Forelimb muscle (tissue), 1 donor: ENCODE results near the gene TSC1. TPM values are rescaled to one million over a fixed set of nuclear protein-coding genes. Genes with fewer than 3 reads are reported as not detected.
"Not testable (repeated sequence)": the region's sequence is repeated elsewhere in the genome, so short reads cannot be mapped to it uniquely, and the experiment has no call there.

ENCODE experiments used
- DNase-seq: peaks from one replicate; pipeline ENCODE4 v3.0.0-alpha.2; 2013; ENCODE audit warnings: low read depth
- polyA plus RNA-seq: library from polyadenylated mRNA; unstranded; fragments of 120-200 nt; gene quantifications from one replicate; pipeline ENCODE4 v1.2.1, GENCODE V29; 2013; ENCODE audit not compliant: insufficient read length

The TSC1 gene
- polyA plus RNA-seq, 1 donor, result 27.3 TPM

DNA sequence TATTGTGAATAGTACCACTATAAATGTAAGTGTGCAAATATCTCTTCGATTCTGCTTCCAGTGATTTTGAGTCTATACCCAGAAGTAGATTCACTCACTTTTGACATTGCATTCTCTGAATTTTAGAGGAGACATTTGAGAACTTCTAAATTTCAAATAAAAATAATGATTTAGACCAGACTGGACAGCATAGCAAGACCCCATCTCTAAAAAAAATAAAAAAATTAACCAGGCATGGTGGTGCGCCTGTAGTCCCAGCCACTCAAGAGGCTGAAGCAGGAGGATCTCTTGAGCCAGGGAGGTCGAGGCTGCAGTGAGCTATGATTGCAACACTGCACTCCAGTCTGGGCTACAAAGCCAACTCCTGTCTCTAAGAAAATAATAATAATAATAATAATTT is 32.2 kb upstream of the TSC1 start:
- no peak for DNase-seq

DNA sequence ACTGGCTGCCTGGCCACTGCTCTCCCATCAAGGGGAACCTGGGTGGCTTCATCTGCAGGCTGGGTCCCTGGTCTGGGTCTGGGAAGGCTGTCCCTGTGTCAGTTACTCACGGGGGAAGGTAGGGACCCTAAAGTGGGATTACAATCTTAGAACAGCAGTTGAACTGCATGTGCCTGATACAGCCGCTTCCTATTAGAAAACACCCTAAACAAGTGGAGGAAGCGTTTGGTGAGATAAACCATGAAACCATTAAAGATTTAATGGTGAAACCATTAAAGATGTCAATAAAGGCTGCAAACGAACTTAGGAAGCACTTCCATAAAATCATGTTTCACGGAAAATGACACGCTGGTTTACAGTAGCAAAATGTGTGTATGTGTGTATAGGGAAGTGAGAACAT is 31.5 kb upstream of the TSC1 start:
- DNase-seq, result no peak

DNA sequence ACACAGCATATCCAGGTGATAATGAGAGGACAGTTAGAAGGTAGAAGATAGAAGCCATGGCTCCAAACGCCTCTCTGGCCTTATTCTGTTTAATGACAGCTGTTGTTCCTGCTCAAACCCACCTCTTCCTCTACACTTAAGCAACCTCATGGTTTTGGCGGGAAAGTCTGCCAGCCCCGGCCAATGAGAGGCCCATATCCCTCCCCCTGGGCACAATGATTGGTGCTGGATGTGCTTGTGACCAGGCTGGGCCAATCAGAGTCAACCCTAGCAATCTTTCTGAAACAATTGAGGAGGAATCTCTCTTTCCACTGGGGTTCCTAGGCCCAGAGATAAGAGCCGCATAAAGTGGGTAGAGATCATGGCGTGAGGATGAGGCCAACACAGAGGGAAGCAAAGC is 29.3 kb upstream of the TSC1 start:
- no peak for DNase-seq

DNA sequence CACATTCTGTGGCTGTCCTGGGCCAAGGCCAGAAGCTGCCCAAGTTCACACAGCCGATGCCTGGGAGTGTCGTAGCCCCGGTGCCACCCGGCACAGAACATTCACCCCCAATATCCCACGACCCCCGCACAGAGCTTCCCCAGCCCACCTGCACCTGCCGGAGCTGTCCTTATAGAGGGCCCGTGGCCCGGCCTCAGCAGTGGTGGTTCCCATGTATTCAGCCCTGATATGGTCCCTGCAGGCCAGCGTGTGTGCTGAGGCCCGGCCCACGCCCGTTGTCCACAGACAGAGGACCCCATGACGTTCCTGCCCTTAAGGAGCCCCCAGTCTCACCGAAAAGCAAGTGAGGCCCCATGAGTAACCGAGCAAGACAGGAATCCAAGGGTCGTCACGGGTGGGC is 28.8 kb upstream of the TSC1 start:
- no peak for DNase-seq

DNA sequence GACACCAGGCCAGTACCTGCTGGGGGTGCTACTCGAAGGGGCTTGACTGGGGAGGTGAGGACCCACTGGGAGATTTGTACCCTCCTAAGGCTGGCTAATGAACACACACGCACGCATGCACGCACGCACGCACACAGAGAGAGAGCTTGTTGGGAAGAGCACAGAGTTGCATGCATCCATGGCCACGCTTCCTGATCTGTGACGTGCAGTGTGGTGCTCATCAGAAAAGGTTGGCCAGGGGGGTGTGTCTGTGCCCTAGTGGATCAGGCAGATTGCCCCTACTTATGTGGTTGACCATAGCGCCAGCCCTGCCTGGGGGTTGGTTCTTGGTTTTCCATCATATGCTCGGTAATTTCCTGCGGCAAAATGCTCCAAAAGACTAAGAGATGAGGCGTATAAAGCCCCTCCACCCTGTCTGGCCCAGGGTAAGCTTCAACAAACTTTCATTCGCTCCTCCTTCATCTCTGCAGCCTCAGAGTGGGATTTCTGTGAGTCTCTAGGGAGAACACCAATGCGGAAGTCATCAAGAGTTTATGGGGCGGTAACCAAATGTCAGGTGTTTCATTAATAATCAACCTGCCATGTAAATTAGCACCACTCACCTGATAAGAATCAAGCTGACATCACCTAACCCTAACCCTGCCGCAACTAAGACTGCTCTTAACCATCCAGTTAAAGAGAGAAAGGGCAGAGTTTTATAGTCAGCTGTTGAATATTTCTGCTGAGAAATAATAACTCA is 26.1 kb upstream of the TSC1 start:
- DNase-seq, result no peak

- no peak for DNase-seq
These were observed 25.4 kb upstream of the TSC1 start for GRCh38 chr9:132969783-132970182.

- DNase-seq, result not testable (repeated sequence)
These were observed 23.5 kb upstream of the TSC1 start for GRCh38 chr9:132967908-132968307.

DNA sequence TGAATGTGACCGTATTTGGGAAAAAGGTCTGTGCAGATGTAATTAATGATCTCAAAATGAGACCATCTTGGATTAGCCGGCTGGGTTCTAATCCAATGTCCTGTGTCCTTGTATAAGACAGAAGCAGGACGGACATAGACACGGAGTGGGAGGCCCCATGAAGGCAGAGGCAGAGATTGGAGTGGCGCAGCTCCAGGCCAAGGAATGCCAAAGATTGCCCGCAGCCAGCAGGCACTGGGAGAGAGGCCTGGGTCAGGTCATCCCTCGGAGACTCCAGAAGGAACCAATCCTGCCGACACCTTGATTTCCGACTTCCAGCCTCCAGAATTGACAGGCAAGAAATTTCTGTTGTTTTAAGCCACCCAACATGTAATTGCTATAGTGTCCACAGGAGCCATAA is 21.1 kb upstream of the TSC1 start:
- DNase-seq, result no peak

DNA sequence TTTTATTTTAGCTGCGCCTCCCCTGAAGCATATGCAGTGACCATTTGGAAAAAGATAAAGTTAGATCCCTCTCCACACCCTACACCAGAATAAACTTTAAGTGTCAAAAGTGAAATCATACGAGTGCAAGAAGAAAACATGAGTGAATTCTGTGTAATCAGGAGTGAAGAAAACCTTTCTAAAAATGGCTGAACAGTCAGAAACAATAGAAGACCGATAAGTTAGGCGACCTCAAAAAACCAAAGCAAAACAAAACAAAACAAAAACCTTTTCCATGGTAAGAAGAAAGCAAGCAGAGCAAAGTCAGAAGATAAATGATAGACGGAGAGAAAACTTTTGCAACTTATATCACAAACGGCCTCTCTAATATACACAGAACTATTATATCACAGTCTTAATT is 16.6 kb upstream of the TSC1 start:
- no peak for DNase-seq

- DNase-seq, result no peak
These were observed 13.4 kb upstream of the TSC1 start for GRCh38 chr9:132957805-132958204.

DNA sequence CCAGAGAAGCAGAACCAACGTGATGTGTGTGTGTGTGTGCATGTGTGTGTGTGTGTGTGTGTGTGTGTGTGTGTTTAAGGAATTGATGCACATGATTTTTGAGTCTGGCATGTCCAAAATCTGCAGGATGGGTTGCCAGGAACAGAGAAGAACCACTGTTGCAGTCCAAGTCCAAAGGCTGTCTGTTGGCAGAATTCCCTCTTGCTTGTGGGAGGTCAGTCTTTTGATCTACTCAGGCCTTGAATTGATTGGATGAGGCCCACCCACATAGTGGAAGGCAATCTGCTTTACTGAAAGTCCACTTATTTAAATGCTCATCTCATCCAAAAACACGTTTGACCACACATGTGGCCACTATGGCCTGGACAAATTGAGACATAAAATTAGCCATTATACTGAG is 11.4 kb upstream of the TSC1 start:
- no peak for DNase-seq

GRCh38 chr9:132955123-132955522 is 10.7 kb upstream of the TSC1 start:
- DNase-seq, result no peak

DNA sequence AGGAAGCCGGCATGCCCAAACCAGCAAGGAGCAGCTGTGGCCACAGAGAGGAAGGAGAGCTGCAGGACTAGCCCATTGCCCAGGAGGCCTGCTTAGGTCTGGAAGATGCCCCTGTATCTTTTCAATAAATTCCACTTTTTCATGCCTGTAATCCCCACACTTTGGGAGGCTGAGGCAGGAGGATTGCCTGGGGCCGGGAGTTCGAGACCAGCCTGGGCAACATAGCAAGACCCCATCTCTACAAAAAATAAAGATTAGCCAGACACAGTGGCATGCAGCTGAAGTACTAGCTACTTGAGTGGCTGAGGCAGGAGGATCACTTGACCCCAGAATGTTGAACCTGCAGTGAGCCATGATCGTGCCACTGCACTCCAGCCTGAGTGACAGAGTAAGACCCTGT is 5.3 kb upstream of the TSC1 start:
- DNase-seq, result no peak

- DNase-seq, result no peak
These were observed 4.2 kb upstream of the TSC1 start for GRCh38 chr9:132948482-132949050.

DNA sequence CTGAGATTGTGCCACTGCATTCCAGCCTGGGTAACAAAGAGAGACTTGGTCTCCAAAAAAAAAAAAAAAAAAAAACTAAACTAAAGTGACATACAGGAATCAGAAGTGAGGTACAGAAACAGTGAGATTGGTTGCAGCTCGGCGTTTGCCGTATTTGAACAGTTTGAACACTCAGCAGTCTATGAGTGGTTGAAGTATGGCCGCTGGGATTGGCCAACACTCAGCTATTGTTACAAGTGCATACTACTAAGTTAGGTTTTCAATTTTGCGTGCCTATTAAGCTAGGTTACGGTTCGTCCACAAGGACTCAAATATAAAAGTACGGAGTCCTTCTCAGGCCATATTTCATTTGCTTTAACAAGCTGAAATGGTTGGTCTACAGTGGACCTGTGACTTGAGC is 3.3 kb upstream of the TSC1 start:
- DNase-seq, result no peak

GRCh38 chr9:132946631-132947295 is 2.3 kb upstream of the TSC1 start:
- no peak for DNase-seq

GRCh38 chr9:132946211-132946610 is 1.8 kb upstream of the TSC1 start:
- no peak for DNase-seq

DNA sequence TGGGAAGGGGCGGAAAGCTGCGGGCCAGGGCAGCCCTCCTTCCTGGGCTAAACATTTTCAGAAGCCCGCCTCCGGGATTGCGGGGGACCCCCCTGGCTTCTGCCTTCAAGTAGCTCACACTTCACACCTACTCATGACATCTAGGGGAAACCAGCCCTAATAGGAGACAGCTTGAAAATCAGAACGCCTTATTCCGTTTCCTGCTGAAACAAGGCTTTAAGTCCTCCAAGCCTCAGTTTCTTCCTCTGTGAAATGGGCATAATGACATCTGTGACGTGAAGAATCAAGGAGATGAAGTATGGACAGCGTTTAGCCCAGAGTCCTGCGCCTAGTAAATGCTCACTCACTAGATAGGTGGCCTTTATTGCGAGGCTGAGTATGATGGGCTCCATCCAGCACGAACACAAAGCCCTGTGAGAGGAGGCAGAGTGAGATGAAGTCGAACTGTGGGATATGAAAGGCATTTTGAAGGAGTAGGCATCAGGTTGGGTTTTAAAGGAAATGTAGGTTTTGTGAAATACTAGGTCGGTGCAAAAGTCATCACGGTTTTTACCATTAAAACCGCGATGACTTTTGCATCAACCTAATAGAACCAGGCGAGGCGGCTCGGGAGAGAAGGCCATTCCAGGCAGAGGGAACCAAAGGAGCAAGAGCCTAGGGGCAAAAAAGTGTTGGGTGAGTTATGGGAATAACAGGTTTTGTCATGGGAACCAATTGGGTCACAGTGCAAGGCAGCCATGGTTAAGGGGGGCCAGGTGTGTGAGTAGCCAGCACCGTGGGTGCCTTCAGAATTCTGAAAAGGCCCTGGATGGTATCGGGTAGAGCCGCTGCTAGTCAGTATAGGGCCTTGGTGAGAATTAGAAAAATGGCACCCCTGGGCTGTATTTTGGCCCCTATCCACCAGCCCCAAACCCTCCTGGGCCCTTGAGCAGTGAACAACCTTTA is 1.0 kb upstream of the TSC1 start:
- DNase-seq, result no peak

- no peak for DNase-seq
These were observed 644 bp downstream of the TSC1 start for GRCh38 chr9:132943651-132944293.

- DNase-seq, result no peak
These were observed 1.8 kb downstream of the TSC1 start for GRCh38 chr9:132942541-132943182.

DNA sequence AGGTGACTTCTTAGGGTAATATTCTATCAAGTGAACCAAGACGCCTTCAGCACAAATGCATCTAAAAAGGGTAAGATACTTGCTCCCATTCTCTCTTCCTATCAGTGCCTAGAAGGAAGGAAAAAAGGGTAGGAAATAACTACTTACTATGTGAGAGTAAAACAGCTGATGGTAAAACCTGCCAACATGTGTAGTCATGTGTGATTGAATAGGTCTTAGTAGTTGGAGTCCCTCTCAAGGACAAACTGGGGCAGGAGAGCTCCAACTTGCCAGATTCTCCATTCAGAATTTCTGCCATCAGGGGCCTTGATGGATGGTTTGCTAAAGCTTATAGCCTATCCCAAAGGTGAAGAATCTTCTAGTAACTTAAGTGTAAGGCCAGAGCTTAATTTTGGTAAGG is 5.2 kb downstream of the TSC1 start:
- no peak for DNase-seq
